Right cardiac atrium (tissue), 5 donors: ENCODE measurements around the gene GOLGA6L1. TPM values are rescaled to one million over a fixed set of nuclear protein-coding genes. Genes with fewer than 3 reads are reported as not detected.
A peak's percentile ranks its signal among the peaks of the same experiment; 100 is the strongest.
"Not testable (repeated sequence)": the region's sequence is repeated elsewhere in the genome, so short reads cannot be mapped to it uniquely, and the experiment has no call there.

ENCODE experiments used
- ATAC-seq, 2 donors: fragments of 200-7000 bp; cut with Tn5 transposase; one replicate each; pipeline versions ENCODE4 v1.8.0 to v1.9.1; 2020; ENCODE audit warnings: moderate library complexity in 2 of 2, mild to moderate bottlenecking in 1 of 2
- DNase-seq, 3 donors: peaks; one replicate each; pipeline ENCODE4 v3.0.0-alpha.2; 2020
- H3K27ac ChIP-seq: one replicate; pipeline ENCODE4 v1.5.1; 2013; ENCODE audit warnings: mild to moderate bottlenecking, low read length, control low read depth, moderate library complexity
- H3K27me3 ChIP-seq: one replicate; pipeline ENCODE4 v1.6.1; 2013; ENCODE audit not compliant: control insufficient read depth, insufficient read depth
- H3K4me1 ChIP-seq: one replicate; pipeline ENCODE4 v1.6.1; 2013; ENCODE audit warnings: low read length; ENCODE audit not compliant: control insufficient read depth, insufficient read depth
- H3K4me3 ChIP-seq: one replicate; pipeline ENCODE4 v1.5.1; 2013; ENCODE audit warnings: low read length, control low read depth
- H3K9me3 ChIP-seq: one replicate; pipeline ENCODE4 v1.6.1; 2013; ENCODE audit warnings: low read length; ENCODE audit not compliant: control insufficient read depth
- WGBS: extraction: QIAGEN DNeasy Blood & Tissue Kit; methylation state at CpG from one replicate; pipeline ENCODE4 v1.1.7; 2013; 5-methylcytosine and 5-hydroxymethylcytosine counted together
- intact Hi-C, 4 donors: fragments of 100-400 bp; cut with DNase I; formaldehyde crosslinking; loops; one replicate each; pipeline versions ENCODE4 v1.11.0 to v1.14.0; 2022 to 2023
- polyA plus RNA-seq: library from polyadenylated mRNA; stranded (reverse); fragments of 200-250 nt; gene quantifications from one replicate; pipeline ENCODE4 v1.2.3, GENCODE V29; 2013
- total RNA-seq, 4 donors: library from RNA; stranded (reverse); fragmentation: NEBNext Ultra II Directional; extraction: Animal tissue kit (Norgen Biotek cat#: 25700); gene quantifications; one replicate each; pipeline ENCODE4 v1.2.1, GENCODE V29; 2021
- donor health status: healthy with polysubstance abuse.
- donor health status: DM: no; HTN: yes; CAD: no.
- donor health status: DM: no; HTN: no; CAD: no.
- donor health status: DM: no; HTN: yes; CAD: no; lungs with severe emphysema.
- donor health status: DM: yes; HTN: yes; CAD: no.

GOLGA6L1 gene
- total and polyA plus RNA-seq, 5 donors = not detected

GRCh38 chr15:23081996-23082737, 54.5 kb downstream of the GOLGA6L1 start:
- intact Hi-C loops, DNase-seq, ATAC-seq, H3K27me3 ChIP-seq, H3K27ac ChIP-seq, H3K4me1 ChIP-seq, H3K4me3 ChIP-seq, H3K9me3 ChIP-seq: not testable (repeated sequence)
- 64% methylated on average over 8 of the region's 8 CpGs for WGBS

- Histone ChIP-seq H3K27me3 (no peaks in the 10 kb centered on the region), H3K4me3 (no peak overlapping the region), H3K27ac (no peak overlapping the region), H3K9me3 (no peaks in the 10 kb centered on the region), H3K4me1 (no peaks in the 10 kb centered on the region)
- no peak for DNase-seq
- ATAC-seq = peak in 1 of 2 donors; percentile 51
- 48% methylated on average over 3 of the region's 3 CpGs for WGBS
- intact Hi-C loops = no loop called here
Measured at GRCh38 chr15:23081271-23081670, 55.4 kb downstream of the GOLGA6L1 start.

- Histone ChIP-seq H3K27me3 (no peaks in the 10 kb centered on the region), H3K4me3 (no peak overlapping the region), H3K4me1 (no peaks in the 10 kb centered on the region), H3K9me3 (no peaks in the 10 kb centered on the region), H3K27ac (no peak overlapping the region)
- DNase-seq (no peak), ATAC-seq (no peak)
- 50% methylated on average over 7 of the region's 7 CpGs for WGBS
- intact Hi-C loops = no loop called here
Measured at GRCh38 chr15:23079766-23080165, 56.9 kb downstream of the GOLGA6L1 start.

Other genes starting within 250 kb of the GOLGA6L1 start
- 10 to 100 TPM; 30.3 to 42.5 (median 36.3) TPM for gene CYFIP1, start 156.5 kb downstream of the GOLGA6L1 start, total RNA-seq
- 12.2 TPM for gene CYFIP1, start 156.5 kb downstream of the GOLGA6L1 start, polyA plus RNA-seq
- gene TUBGCP5, start 97.3 kb downstream of the GOLGA6L1 start, total RNA-seq = 10 to 100 TPM in 3 of 4 donors, 1 to 10 TPM in 1; 9.8 to 16.4 (median 11.9) TPM
- gene TUBGCP5, start 97.3 kb downstream of the GOLGA6L1 start, polyA plus RNA-seq = 6.5 TPM
- gene GOLGA6L26, start 197.4 kb upstream of the GOLGA6L1 start, total RNA-seq = not detected
- not detected for gene GOLGA6L26, start 197.4 kb upstream of the GOLGA6L1 start, polyA plus RNA-seq
- under 1 TPM; 0.53 to 0.86 (median 0.78) TPM for gene GOLGA8S, start 217.9 kb upstream of the GOLGA6L1 start, total RNA-seq
- gene GOLGA8S, start 217.9 kb upstream of the GOLGA6L1 start, polyA plus RNA-seq = 0.36 TPM